ENCODE measurements around the gene AQP9.

The AQP9 gene

GRCh38 chr15:58138106-58138505, at the start of gene AQP9:
AQP9 (plus strand) TSS chr15:58138381; CDS start chr15:58138566, 185 bp downstream.
- H3K9me3 ChIP-seq (ENCODE audit: severe bottlenecking) = no peaks in the 10 kb centered on the region
- H3K27ac ChIP-seq = no peak within 1 kb of the TSS
- no peaks in the 10 kb centered on the region for H3K36me3 ChIP-seq
- H3K27me3 ChIP-seq (ENCODE audit: insufficient read depth, low read depth, severe bottlenecking) = no peaks in the 10 kb centered on the region
- H3K4me3 ChIP-seq (ENCODE audit: low read depth, low read length) = no peak within 1 kb of the TSS
- no peak for TF ChIP-seq CTCF (IDR thresholded peaks at IDR 0.05; ENCODE audit: low read depth, low read length)
- no peak for DNase-seq

- Histone ChIP-seq H3K36me3 (no peaks in the 10 kb centered on the region), H3K4me3 (ENCODE audit: low read depth, low read length) (no peak overlapping the region), H3K9me3 (ENCODE audit: severe bottlenecking) (no peaks in the 10 kb centered on the region), H3K27me3 (ENCODE audit: insufficient read depth, low read depth, severe bottlenecking) (no peaks in the 10 kb centered on the region), H3K27ac (no peak overlapping the region)
- TF ChIP-seq CTCF (IDR thresholded peaks at IDR 0.05; ENCODE audit: low read depth, low read length) = no peak
- no peak for DNase-seq
These were observed 42.8 kb upstream of the AQP9 start for GRCh38 chr15:58095415-58095814.

GRCh38 chr15:58096529-58097084, 41.6 kb upstream of the AQP9 start:
- no peak for DNase-seq
- no peak for TF ChIP-seq CTCF (IDR thresholded peaks at IDR 0.05; ENCODE audit: low read depth, low read length)
- no peaks in the 10 kb centered on the region for H3K36me3 ChIP-seq
- H3K27me3 ChIP-seq (ENCODE audit: insufficient read depth, low read depth, severe bottlenecking) = no peaks in the 10 kb centered on the region
- H3K27ac ChIP-seq = no peak overlapping the region
- no peaks in the 10 kb centered on the region for H3K9me3 ChIP-seq (ENCODE audit: severe bottlenecking)
- H3K4me3 ChIP-seq (ENCODE audit: low read depth, low read length) = no peak overlapping the region

GRCh38 chr15:58103482-58103881, 34.7 kb upstream of the AQP9 start:
- Histone ChIP-seq H3K9me3 (ENCODE audit: severe bottlenecking) (no peaks in the 10 kb centered on the region), H3K27ac (no peak overlapping the region)
- no peak for TF ChIP-seq CTCF (IDR thresholded peaks at IDR 0.05; ENCODE audit: low read depth, low read length)

GRCh38 chr15:58108117-58108516, 30.1 kb upstream of the AQP9 start:
- Histone ChIP-seq H3K27me3 (ENCODE audit: insufficient read depth, low read depth, severe bottlenecking) (no peaks in the 10 kb centered on the region), H3K27ac (no peak overlapping the region), H3K36me3 (no peaks in the 10 kb centered on the region), H3K9me3 (ENCODE audit: severe bottlenecking) (no peaks in the 10 kb centered on the region), H3K4me3 (ENCODE audit: low read depth, low read length) (no peak overlapping the region)
- no peak for TF ChIP-seq CTCF (IDR thresholded peaks at IDR 0.05; ENCODE audit: low read depth, low read length)
- DNase-seq = no peak

More at GRCh38 chr15:58103482-58103881, 34.7 kb upstream of the AQP9 start:
- no peaks in the 10 kb centered on the region for H3K36me3 ChIP-seq
- H3K4me3 ChIP-seq (ENCODE audit: low read depth, low read length) = no peak overlapping the region
- H3K27me3 ChIP-seq (ENCODE audit: insufficient read depth, low read depth, severe bottlenecking) = no peaks in the 10 kb centered on the region
- DNase-seq = no peak

GRCh38 chr15:58109419-58109818, 28.8 kb upstream of the AQP9 start:
- H3K36me3 ChIP-seq = no peaks in the 10 kb centered on the region
- H3K27ac ChIP-seq = no peak overlapping the region
- TF ChIP-seq CTCF (IDR thresholded peaks at IDR 0.05; ENCODE audit: low read depth, low read length) = no peak
- no peak for DNase-seq
- no peaks in the 10 kb centered on the region for H3K9me3 ChIP-seq (ENCODE audit: severe bottlenecking)
- no peak overlapping the region for H3K4me3 ChIP-seq (ENCODE audit: low read depth, low read length)
- H3K27me3 ChIP-seq (ENCODE audit: insufficient read depth, low read depth, severe bottlenecking) = no peaks in the 10 kb centered on the region
